Measurements from ENCODE around the gene DUS2. TPM values are rescaled to one million over a fixed set of nuclear protein-coding genes. Genes with fewer than 3 reads are reported as not detected.

The DUS2 gene
- polyA plus RNA-seq, 1 donor, result 15.7 TPM

DNA sequence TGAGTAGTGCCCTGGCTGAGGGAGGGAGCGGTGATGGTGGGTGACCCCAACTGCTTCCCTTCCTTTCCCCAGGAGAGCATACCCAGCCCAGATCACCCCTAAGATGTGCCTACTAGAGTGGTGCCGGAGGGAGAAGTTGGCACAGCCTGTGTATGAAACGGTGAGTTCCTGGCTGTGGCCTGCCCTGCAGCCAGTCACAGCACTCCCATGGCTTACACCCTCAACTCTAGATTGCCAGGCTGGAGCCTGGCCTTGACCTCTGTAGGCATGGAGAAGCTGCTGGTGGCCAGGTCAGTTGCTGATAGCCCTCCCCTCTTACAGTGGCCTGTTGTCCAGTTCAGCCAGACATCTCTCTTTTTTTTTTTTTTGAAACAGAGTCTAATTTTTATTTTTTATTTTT is 53.5 kb downstream of the DUS2 start:
- DNase-seq, result no peak

DNA sequence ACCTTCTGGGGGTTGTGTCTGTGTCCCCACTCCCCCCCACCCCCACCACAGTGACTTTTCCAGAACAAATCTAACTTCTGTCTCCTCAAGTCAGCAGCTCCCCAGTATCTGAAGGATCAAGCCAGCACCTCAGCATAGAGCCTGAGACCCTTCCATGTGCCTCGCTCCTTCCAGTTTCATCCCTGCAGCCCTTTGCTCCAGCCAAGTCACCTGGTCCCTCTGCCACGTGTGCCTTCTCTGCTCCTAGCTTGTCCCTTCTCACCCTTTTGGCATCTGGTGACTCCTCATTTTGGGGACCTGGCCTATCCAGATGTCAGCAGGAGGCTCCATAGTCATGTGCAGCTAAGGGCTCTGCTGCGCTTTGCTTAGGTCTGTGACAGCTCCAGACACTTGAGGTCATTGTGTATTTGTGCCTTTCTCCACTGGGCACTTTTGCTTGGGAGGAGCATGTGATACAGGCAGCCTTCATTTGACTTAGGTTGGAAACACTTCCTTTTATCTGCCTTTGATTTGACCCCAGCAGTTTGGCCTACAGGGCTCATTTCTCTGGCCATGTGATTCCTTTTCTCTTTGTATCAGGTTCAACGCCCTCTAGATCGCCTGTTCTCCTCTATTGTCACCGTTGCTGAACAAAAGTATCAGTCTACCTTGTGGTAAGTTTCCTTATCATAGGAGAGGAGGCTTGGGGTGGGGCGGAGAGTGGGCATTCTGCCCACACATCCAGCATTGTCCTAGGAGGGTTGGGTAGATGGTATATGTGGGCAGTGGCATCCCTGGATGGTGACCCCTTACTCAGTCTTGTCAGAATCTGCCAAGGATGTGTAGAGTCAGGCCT is 55.0 kb downstream of the DUS2 start:
- no peak for DNase-seq

DNA sequence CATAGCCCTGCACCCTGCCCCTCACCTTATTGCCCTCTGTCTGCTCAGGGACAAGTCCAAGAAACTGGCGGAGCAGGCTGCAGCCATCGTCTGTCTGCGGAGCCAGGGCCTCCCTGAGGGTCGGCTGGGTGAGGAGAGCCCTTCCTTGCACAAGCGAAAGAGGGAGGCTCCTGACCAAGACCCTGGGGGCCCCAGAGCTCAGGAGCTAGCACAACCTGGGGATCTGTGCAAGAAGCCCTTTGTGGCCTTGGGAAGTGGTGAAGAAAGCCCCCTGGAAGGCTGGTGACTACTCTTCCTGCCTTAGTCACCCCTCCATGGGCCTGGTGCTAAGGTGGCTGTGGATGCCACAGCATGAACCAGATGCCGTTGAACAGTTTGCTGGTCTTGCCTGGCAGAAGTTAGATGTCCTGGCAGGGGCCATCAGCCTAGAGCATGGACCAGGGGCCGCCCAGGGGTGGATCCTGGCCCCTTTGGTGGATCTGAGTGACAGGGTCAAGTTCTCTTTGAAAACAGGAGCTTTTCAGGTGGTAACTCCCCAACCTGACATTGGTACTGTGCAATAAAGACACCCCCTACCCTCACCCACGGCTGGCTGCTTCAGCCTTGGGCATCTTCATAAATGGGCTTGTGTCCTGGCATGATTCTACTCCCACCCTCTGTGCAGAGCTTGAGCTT is 55.8 kb downstream of the DUS2 start:
- no peak for DNase-seq

DNA sequence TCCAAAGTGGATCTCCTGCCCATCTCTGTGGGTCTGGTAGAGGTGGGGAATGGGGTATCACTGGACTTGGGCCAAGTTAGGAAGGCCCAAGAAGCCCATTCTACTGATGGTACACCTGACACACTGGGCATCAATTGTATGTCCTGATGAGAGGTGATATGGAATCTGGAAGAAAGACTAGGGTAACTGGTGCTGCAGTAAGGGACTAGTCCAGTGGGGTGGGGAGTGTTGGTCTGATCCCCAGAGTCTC is 56.2 kb downstream of the DUS2 start:
- DNase-seq, result no peak

DNA sequence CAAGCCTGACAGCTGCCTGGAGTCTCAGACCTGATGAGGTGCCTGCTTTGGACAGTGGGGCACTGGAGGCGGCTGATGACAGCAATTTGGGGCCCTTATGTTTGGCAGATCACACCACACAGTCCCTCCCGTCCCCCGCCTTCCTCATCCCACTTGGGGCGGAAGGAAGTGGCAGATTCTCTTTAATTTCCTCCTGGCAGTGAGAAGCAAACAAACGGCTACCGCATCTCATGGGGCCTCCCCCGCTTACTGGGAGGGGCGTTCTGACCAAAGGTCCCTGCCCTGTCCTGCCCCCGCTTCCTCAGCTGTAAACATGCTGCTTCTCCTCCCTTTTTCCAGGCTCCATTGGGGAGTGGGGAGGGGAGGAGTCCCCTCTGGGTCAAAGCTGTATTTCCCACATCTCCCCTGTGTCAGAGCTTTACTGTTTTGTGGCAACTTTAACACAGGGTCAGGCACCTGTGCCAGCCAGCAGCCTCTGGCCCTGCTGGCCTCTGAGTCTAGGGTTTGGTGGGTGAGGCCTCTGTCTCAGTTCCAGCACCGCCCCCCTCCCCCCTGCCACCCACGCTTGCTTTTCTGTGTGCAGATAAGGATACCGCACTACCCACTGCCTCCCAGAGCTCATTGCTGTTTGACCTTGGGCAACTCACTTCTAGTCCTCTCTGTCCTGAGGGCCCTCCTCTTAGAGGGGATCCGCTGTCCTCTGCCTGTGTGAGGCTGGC is 56.7 kb downstream of the DUS2 start:
- DNase-seq, result peak; percentile 81

DNA sequence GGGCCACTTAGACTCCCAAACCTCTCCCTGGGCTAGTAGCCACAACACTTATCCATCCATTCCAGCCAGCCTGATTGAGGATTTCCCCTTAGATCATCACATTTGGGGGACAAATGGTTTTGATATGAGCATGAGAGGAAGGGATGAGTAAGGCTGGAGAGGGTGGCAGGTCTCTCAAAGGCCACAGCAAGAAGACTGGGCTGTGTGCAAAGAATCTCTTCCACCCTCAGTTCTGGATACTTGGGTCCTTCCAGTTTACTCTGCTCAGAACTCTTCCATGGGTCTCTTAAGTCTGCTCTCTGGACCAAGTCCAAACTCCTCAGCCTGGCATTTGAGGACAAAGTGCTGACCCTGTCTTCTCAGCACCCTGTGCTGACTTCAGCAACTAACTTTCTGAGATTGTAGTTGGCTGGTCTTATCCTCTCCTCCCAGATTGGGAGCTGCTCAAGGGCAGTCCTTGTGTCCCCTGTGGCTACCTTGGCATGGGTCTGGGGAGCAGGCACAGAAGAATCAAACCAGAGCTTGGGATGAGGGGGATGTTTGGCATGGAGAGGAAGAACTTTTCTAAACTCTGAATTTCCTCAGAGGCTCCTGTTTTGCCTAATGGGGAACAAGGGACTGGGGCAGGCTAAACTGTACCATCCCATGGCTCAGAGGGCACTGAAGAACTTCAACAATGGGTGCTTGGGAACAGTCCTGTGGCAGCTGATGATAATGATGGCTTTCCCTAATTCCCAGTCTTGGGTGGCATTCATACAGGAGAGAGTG is 59.0 kb downstream of the DUS2 start:
- no peak for DNase-seq

DNA sequence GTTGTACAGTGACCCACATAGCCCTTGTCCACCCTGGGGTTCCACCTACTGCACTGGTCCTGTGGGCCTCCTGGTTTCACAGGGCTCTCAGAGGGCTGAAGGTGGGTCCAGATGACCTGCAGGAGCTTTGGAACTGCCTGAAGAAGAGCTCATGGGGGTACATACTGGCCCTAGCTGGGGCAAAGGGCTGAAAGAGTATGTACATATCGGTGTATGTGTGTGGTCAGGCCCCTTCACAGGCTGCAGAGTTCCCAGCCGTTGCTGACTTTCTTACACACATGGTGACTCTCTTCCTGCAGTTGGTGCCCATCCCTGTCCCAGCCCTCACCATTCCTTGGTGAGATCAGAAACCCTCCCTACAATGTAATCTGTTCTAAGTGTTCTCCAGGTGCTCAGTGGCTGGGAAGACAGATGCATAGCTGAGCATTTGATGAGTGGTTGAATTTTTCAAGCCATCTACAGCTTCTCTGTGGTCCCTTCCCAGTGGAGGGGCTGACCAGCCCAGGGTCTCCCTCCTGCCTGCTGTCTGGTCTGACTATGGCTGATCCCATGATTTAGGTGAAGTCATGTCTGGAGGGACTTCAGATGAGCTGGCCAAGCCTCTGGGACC is 59.6 kb downstream of the DUS2 start:
- no peak for DNase-seq

DNA sequence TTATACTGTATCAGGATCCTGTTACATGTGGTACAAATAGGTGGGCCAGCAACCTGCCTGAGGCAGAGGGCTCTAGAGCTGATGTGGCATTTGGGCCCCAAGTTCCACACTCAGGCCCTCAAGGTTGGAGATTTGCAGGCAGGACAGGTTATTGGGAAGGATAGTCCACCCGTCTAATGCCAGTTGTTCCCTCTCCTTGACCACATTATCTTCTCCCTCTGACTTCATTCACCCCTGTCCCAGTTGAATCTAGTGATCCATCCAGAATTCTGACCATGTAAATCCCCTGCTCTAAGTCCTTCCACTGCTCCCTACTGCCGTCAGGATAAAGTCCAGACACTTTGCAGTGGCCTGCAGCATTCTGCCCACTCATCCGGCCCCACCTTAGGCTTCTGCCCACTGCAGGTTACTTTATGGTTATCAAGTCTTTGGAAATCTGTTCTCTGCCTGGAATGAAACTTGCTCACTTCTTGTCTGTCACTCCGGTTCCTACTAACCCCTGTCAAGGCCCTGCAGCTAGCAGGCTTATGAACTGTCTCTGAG is 60.2 kb downstream of the DUS2 start:
- no peak for DNase-seq

DNA sequence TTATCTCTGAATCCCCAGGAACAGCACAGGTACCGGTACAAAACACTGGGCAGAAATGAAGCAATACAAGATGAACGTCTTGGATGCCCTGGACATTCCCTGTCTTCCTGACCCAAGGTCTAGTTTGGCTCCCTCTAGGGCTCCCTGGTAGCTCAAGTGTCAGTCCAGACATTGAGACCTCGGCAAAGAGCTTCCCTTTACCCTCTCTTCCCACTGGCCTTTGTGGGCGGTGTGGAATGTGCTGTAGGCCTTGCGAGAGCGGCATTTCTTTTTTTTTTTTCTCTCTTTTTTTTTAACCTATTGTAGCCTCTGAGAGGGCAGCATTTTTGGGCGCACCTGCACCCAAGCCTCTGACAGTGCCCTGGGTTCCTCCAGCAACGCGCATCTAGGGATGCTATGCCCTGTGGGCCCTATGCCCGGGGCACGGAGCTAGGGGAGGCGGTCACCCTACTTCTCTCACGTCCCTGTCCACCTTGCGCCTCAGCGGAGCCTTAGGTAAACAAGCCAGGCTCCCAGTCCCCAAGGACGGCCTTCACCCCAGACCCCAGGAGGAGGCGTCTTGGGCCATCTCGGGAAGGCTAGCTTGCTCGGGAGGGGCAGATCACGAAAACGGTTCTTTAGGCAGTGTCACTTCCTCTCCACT is 60.9 kb downstream of the DUS2 start:
- DNase-seq, result no peak

DNA sequence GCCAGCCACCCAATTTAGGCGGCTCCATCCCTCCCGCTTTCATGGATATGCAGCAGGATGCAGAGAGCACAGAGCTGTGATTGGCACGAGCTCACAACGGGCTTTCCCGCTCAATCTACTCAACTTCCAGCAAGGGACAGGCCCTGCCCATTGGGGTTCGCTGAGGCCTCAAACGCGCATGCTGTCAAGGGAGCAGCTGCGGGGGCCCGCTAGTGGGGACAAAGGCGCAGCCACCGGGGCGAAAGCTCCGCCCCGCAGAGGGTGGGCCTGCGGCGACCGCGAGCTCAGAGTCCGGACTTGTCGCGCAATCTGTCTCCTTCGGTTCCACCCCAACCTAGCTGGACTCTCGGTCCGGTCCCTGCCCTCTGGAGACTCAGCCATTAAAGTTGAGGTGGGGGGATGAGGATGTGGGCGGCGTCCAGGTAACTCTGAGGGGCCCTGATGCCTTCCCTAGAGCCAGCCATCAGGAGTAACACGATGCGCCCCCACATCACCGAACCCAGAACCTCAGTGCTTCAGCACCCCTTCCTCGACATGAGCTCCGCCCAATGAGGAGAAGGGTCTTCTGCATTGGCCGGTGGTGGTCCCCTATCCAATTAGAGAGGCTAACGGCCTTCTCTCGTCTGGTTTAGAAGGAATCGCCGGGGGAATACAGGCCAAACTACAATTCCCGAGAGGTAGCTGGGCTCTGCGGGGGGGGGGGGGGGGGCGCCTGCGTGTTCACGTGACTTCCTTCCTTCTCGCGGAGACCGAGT is 61.6 kb downstream of the DUS2 start:
- DNase-seq, result peak; percentile 96

DNA sequence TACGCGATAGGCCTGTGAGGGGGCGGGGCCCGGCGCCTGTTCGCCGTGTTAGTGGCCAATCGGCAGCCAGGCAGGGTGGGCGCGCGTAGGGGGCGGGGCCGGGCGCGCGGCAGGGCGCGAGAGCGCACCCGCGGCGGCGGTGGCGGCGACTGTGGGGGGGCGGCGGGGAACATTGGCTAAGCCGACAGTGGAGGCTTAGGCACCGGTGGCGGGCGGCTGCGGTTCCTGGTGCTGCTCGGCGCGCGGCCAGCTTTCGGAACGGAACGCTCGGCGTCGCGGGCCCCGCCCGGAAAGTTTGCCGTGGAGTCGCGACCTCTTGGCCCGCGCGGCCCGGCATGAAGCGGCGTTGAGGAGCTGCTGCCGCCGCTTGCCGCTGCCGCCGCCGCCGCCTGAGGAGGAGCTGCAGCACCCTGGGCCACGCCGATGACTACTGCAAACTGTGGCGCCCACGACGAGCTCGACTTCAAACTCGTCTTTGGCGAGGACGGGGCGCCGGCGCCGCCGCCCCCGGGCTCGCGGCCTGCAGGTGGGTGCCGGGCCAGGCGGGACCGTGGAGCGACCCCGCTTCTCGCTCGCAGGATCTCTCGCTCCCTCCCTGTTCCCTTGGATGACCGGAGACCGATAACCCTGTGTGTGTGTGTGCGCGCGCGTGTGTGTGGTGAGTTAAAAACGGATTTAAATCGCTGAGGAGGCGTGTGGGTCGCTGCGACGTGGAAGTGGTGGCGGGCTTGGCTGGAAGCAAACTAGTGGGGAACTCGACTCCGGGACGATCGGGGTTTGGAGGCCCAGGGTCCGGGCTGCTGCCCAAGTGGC is 62.4 kb downstream of the DUS2 start, which contains the start of gene NFATC3:
Gene NFATC3 (plus strand): TSS at position 112 of the 813 bp plus-strand sequence. CDS start 312 bp downstream, at position 424.
- DNase-seq, result no peak

DNA sequence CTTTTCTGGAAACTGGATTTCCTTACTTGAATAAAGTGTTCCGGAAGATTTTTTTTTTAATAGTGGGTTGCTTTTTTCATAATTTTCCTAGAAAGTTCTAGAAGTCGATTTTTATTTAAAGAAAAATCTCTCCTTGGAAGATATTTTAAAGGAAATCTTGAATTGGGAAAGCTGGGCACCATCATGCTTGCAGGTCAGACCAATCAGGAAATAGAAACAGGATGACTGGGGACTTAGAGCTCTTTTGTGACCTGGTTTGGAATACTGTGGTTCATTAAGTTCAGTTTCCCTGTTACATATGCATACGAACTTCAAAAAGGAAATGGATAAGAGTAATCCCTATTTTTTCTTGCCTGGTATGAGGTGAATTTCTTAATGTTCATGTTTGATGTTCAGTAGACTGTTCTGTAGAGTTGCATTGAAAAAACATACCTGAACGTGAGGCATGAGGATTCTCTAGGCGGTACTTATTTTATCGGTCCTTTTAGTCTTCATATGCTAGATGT is 63.3 kb downstream of the DUS2 start:
- DNase-seq, result no peak

DNA sequence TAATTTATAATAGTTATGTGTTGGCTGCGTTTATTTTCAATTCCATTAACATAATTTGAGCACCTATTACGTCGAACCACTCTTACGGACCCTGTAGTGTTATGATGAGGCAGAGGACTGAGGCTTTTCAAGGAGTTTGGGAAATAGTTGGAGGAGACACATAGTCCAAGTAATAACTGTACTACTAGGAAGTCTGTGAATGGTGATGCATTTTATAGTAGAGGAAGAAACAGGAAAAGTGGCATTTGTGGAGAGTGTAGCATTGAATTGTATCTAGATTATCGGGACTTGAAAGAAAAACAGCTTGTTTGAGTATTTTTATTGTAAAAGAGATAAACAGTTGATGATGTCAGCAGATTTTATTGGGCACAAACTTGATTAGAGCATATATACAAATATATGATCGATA is 63.8 kb downstream of the DUS2 start:
- DNase-seq, result no peak

DNA sequence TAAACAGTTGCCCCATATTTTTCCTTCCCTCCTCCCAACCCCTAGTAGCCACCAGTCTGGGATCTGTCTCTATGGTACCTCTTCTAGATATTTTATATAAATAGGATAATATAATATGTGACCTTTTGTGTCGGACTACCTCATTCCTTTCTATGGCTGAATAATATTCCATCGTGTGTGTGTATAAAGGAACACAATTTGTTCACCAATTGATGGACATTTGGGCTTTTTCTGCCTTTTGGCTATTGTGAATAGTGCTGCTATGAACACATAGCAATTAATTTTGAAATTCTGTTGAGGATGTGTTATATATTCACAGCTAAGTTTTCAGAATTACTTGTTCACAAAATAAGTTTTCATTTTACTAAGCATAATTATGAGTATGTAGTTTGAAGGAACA is 64.6 kb downstream of the DUS2 start:
- DNase-seq, result no peak

DNA sequence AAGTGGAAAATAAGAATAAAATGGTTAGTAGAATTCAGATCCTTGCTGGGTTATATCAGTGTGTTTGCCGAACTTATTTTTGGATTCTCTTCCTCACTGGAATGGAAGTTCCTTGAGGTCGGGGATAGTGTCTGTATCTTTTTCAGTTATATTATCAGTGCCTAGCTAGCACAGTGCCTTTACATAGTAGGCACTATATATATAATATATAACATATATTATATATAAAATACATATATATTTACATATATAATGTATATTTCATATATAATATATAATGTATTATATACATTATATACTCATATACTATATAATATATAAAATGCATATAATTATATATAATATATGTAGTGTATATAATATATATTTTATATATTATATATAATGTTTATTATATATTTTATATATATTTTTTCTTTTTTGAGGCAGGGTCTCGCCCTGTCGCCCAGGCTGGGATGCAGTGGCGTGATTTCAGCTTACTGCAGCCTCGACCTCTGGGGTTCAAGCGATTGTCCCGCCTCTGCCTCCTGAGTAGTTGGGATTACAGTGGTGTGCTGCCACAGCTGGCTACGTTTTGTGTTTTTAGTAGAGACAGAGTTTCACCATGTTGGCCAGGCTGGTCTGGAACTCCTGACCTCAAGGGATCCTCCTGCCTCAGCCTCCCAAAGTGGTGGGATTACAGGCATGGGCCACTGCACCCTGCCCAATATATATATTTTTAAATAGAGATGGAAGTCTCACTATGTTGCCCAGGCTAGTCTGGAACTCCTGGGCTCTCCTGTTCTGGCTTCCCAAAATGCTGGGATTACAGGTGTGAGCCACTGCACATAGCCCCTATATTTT is 65.3 kb downstream of the DUS2 start:
- no peak for DNase-seq

DNA sequence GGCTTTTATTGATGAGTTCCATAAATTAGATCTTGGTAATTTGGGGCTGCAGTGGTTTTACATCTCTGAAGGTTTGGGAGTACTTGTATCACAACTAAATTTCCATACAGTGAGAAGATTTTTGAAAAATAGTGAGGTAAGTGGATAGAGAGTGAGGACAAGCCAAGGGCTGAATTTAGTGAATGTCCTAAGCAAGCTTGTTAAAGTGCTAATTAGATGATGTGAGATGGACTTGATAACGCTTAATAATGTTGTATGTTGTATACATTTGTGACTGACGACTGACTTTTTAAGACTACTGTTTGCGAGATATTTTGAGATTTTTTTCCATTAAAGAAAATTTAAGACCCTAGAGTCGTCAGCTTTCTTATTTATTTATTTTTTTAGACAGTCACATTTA is 66.0 kb downstream of the DUS2 start:
- no peak for DNase-seq

DNA sequence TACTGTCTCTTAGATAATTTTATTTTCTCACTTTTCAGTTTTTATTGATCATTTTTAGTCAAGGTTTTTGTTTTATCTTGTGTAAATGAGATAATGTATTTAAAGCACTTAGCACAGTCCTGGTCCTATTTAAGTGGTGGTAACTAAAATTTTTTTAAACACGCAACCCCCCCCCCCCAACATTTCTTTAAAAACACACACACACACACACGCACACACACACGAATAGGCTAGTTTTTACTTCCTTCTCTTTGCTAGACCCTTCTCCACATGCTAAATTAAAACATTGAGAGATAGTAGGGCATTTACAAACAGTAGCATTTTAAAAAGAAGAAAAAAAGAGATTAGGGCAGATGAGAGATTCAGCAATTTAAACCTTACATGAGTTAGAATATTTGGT is 67.0 kb downstream of the DUS2 start:
- DNase-seq, result no peak

DNA sequence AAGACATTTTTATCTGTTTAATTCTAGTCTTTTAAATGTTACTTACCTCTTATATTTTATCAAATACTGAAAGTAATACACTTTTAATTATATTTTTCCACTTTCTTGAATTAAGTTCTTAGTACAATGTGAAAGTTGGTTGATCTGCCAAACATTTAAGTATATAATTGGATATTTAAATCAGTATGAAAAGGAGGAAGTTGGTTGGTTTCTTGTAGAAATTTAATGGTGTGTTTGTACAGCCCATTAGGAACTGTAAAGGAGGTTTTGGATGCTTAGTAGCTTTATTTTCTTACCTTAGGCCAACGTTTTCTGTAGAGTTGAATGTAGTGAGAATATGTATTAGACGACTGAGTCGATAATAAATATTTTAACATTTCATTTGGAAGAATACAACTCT is 67.4 kb downstream of the DUS2 start:
- no peak for DNase-seq

All from left kidney (tissue), 2 donors.